ENCODE results near the gene CLASP2.
"Not testable (repeated sequence)": the region's sequence is repeated elsewhere in the genome, so short reads cannot be mapped to it uniquely, and the experiment has no call there.

Gene CLASP2

DNA sequence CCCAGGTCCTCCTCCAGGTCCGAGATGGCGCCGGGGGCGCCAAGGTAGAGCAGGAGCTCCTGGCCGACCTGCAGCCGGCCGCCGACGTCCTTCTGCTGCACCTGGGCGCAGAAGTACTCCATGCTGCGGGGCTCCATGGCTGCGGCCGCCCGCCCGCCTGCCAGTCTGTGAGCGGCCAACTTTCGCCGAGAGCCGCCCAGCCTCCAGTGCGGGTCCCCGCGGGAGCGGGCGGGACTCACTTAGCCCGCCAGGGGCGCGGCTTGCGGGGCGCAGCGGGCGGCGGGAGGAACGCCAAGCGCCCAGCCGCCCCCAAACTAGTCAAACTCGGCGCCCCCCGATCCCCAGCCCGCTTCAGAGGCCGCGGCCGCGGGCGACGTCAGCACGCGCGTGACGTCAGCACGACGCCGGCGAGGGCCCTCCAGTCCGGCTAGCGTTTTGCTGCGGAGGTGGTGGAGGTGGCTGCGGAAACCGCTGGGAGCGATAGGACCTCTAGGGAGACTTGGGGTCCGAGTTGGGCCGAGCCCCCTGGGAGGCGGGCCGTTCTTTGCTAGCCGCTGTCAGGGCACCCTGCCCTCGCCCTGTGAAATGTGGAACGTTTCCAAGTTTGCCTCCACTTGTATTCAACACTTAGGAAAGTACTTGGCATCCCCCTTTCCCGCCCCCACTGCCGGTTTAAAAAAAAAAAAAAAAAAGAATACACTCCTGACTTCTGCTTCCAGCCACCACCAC lies at the start of gene CLASP2:
Gene CLASP2 (minus strand): TSS at position 389 of the 729 bp plus-strand sequence. CDS start 252 bp downstream, at position 137.
- peak within 1 kb of the TSS; percentile 78 for H3K4me3 ChIP-seq (ENCODE audit: low read depth, low read length)
- DNase-seq (ENCODE audit: low read depth): peak; percentile 48

DNA sequence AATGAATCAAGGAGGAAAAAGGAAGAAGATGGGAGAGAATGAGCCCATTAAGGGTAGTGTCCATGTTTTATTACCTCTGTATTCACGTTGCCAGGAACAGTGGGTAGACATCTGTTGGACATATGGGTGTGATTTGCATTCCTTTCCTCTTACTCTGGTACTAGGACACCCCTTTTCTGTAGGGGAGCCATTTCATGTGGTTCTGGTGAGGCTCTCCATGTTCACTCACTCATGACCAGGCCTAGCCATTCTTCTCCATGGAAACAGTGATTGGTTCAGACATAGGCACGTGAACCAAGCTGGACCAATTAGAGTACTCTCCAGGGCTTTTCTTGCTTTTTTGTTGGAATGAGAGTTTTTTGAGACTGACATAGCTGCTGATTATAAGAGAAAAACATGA lies 40.8 kb upstream of the CLASP2 start:
- H3K4me3 ChIP-seq (ENCODE audit: low read depth, low read length): no peak overlapping the region
- no peak for DNase-seq (ENCODE audit: low read depth)

DNA sequence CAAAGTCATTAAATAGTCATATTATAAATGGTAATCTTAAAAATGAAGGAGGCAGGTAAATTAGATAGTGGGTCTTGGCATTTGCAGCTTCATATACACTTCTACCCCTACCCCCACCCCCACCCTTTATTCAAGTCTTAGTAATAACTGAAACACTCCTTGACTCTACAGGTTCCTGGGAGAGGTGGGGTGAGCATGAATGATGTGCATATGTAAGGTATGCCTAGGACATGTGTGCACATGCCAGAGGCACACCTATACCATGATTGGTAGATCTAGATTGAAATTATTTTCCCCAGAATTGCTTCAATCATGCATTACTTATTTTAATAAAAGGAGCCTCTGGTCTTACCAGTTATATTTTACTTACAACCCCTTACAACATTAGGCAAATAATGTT lies 40.2 kb upstream of the CLASP2 start:
- no peak overlapping the region for H3K4me3 ChIP-seq (ENCODE audit: low read depth, low read length)
- DNase-seq (ENCODE audit: low read depth): no peak

DNA sequence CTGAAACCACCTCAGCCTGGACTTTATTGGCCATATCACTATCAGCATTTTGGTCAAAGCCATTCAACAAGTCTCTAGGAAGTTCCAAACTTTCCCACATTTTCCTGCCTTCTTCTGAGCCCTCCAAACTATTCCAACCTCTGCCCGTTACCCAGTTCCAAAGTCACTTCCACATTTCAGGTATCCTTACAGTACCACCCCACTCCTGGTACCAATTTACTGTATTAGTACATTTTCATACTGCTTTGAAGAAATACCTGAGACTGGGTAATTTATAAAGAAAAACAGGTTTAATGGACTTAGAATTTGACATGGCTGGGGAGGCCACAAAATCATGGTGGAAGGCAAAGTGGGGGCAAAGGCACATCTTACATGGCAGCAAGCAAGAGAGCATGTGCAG lies 36.3 kb upstream of the CLASP2 start:
- H3K4me3 ChIP-seq (ENCODE audit: low read depth, low read length); DNase-seq (ENCODE audit: low read depth): not testable (repeated sequence)

DNA sequence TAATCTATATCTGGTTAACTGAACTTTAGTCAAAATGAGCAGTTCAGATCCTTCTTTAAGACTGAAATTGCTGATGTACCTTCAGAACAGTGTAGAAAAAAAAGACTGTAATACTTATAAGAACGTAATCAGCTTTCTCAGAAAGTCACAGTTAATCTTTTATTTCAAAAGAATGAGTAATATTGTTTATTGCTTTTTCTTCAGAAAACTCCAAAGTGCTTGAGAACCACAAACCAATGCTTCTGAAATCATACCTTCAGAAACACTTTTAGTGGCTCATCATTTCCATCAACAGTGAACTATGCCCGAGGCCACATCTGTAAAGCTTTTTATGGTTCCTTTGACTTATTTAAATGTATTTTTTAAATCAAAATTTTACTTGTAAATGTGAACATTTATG lies 33.3 kb upstream of the CLASP2 start:
- DNase-seq (ENCODE audit: low read depth): no peak
- H3K4me3 ChIP-seq (ENCODE audit: low read depth, low read length): no peak overlapping the region

DNA sequence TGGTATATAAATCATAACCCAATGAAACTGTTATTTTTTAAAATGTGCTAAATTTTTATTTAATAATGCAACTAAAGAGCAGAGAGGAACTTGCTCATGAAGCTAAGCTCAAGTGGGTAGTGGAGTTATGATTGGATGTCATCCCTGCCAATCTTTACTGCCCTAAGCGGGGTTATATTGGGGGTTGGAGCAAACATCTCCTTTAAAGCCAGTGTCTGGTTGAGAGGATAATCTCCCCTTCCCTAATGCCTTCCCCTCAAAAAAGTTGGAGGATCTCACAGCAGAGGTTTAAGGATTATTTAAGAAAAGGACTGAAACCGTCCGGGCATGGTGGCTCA lies 32.1 kb upstream of the CLASP2 start:
- no peak overlapping the region for H3K4me3 ChIP-seq (ENCODE audit: low read depth, low read length)
- DNase-seq (ENCODE audit: low read depth): no peak

DNA sequence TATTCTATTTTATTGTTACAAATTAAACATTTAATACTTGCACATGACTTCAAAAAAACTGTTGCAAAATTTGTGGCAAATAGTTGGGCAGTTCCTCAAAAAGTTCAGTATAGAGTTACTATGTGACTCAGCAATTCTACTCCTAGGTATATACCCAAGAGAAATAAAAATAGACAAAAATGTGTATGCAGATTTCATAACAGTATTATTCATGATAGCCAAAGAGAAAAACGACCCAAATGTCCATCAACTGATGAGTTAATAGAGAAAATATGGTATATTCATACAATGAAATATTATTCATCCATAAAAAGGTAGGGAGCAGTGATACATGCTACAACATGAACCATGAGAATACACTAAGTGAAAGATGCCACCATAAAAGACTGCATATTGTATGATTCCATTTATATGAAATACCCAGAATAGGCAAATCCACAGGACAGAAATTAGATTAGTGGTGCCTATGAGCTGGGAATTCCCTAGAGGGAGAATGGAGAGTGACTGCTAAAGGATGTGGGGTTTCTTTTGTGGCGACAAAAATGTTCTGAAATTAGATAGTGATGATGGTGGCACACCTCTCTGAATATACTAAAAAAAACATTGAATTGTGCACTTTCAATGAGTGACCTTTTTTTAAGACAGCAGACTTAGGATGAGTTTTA lies 31.6 kb upstream of the CLASP2 start:
- no peak overlapping the region for H3K4me3 ChIP-seq (ENCODE audit: low read depth, low read length)
- no peak for DNase-seq (ENCODE audit: low read depth)

DNA sequence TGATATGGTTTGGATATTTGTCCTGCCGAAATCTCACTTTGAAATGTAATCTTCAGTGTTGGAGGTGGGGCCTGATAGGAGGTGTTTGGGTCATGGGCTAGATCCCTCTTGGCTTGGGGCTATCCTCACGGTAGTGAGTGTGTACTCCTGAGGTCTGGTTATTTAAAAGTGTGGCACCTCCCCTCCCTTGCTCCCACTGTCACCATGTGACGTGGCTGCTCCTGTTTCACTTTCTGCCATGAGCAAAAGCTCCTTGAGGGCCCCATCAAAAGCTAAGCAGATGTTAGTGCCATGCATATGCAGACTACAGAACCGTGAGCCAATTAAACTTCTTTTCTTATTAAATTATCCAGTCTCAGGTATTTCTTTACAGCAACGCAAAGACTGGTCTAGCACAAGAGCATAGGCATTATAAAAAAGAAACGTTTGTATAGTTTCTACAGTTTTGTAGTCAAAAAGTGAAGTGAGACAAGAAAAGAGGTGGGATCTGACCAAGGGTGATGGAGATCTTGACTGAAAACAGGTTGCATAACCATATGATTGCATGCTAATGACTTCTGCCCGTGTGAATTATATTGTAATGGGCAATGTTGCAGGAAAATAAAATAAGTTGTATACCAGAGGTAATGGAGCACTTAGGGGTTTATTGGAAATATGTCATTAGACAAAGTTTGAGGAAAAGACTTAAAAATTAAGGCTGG lies 28.5 kb upstream of the CLASP2 start:
- H3K4me3 ChIP-seq (ENCODE audit: low read depth, low read length): no peak overlapping the region
- DNase-seq (ENCODE audit: low read depth): no peak

DNA sequence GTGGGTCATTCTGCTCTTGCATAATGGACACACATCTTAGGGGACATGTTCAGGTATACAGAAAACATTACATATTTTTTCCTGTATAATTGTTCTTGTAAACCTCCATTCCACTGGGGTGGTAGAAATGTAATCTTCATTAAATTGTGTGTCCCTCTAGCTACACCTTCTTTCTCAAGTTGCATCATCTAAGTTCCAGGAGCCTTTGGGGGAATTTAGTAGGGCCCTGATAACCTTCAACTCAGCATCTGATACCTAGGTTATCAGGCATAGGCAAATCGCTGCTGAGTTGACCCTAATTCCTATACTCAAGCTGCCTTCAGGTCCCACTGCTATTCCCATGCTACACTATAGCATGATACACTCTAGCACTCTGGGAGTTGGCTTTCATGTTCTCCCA lies 19.1 kb upstream of the CLASP2 start:
- no peak overlapping the region for H3K4me3 ChIP-seq (ENCODE audit: low read depth, low read length)
- DNase-seq (ENCODE audit: low read depth): no peak

DNA sequence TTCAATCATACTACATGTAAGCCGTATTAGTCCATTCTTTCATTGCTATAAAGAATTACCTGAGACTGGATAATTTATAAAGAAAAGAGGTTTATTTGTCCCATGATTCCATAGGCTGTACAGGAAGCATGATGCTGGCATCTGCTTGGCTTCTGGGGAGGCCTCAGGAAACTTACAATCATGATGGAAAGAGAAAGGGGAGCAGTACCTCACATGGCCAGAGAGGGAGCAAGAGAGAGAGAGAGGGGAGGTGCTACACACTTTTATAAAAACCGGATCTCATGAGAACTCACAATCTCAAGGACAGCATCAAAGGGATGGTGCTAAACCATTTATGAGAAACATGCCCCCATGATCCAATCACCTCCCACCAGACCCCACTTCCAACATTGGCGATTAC lies 14.3 kb upstream of the CLASP2 start:
- no peak overlapping the region for H3K4me3 ChIP-seq (ENCODE audit: low read depth, low read length)
- DNase-seq (ENCODE audit: low read depth): no peak

DNA sequence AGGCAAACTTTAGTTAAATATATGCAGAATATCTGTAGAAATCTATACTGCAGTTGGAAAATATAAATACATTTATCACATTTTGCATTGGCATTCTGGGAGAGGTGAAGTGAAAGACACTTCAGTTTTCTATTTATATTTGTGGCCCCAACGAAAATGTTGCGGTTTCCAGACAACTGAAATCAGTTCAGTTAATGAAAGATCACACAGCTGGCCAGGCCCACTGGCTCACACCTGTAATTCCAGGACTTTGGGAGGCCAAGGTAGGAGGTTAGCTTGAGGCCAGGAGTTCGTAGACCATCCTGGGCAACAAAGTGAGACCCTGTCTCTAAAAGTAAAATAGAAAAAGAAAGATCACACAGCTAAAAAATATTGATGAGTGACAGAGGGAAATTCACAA lies 11.9 kb upstream of the CLASP2 start:
- H3K4me3 ChIP-seq (ENCODE audit: low read depth, low read length): no peak overlapping the region
- no peak for DNase-seq (ENCODE audit: low read depth)

DNA sequence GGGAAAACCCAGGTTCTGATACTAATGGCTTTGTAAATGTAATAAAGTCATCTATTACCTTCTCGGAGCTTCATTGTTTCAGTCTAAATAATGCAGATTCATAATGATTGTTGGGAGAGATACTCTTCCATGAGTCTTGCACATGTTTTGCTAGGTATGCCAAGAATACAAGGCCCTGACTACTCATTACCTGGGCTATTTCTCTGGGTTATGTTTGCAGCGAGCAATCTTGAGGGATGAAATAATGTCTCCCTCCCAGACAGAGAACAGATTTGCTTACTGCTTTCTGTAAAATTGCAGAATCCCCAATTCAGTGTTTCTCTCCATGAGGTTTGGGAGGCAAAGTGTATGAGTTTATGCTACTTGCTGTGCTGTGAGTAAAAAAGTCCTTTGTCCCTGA lies 6.2 kb upstream of the CLASP2 start:
- DNase-seq (ENCODE audit: low read depth): no peak
- H3K4me3 ChIP-seq (ENCODE audit: low read depth, low read length): no peak overlapping the region

DNA sequence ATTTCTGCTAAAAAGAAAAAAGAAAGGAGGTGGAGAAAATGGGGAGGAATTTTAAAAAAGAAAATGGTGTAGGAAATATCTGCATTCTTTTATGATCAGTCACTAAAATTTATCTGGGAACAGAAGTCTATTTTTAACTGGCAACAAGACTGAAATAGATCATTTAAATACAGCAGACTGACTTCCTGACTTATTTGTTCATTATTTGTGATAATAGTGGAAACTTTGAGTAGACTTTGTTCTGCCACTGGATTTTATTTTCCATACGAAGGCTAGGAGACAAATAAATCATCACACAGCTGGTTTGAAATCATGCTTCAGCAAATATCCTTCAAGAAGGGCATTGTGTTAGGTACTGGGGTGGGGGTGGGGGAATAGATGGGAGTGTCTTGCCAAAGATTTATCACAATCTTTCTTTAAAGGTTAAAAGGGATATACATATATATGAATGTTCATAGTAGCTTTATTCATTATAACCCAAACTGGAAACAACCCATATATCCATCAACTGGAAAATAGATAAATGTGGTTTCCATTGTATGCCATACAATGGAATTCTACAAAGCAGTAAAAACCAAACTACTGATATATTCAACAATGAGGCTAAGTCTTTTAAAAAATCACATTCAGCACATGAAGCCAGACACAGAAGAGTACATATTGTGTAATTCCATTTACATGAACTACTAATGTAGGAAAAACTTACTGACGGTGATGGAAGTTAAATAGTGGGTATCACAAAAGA lies 4.7 kb upstream of the CLASP2 start:
- DNase-seq (ENCODE audit: low read depth): peak; percentile 8

DNA sequence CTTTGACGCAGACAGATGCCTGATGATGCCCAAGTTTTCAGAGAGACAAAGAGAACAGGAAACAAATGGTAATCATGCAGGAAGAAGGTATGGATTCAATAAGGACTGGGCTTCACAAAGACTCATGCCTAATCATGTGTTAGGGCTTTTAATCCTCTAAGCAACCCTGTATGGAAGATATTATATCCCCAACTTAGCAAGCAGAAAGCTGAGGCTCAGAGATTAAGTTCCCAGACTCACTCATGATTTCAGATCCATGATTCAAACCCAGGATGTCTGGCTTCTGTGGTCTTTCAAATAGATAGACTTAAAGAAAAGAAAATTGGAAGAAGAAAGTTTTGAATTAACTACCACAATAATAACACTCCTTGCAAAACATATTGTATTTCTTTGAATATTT lies 4.1 kb upstream of the CLASP2 start:
- no peak for DNase-seq (ENCODE audit: low read depth)
- no peak overlapping the region for H3K4me3 ChIP-seq (ENCODE audit: low read depth, low read length)

More for the DNA sequence above, 4.7 kb upstream of the CLASP2 start:
- H3K4me3 ChIP-seq (ENCODE audit: low read depth, low read length): no peak overlapping the region

DNA sequence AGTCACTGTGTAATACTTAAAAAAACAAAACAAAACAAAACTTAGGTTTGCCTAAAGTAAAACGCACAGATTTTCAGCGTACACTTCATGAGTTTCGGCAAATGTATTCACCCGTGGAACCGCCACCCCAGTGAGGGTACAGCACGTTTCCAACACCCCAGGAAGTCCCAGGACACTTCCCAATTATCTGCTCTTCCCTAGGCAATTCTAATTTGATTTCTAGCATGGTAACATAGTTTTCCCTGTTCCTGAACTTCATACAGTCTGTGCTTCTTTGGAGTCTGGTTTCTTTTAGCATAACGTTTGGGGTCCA lies 497 bp upstream of the CLASP2 start:
- H3K4me3 ChIP-seq (ENCODE audit: low read depth, low read length): peak overlapping the region; percentile 78
- DNase-seq (ENCODE audit: low read depth): no peak

DNA sequence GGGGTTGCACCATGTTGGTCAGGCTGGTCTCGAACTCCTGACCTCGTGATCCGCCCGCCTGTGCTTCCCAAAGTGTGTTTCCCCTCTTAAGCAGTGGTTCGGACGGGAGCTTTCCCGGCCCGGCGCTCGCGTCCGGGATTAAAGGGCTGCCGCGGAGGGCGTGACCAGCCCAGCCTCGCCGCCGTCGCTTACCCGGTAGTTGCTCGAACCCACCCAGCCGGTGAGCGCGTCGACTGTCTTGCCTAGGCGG lies 513 bp downstream of the CLASP2 start:
- peak overlapping the region; percentile 78 for H3K4me3 ChIP-seq (ENCODE audit: low read depth, low read length)
- peak; percentile 4 for DNase-seq (ENCODE audit: low read depth)

DNA sequence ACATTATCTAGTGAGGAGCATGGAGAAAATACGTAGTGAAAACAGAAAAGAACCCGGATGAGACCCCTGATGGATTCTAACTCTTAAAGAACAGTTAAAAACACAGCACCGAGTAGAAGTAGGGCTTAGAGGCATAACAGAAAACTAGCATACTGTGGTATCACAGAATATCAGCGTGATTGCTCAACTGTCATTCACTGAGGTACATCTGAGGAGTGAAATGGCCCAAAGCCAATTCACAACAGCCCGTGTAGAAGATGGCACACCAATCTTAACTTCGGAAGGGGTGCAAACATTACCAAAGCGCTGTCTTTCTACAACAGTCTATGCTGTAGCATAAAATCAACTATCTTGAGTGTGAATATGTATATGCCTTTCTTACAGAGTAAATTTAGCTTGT lies 1.8 kb downstream of the CLASP2 start:
- DNase-seq (ENCODE audit: low read depth): no peak
- peak overlapping the region; percentile 78 for H3K4me3 ChIP-seq (ENCODE audit: low read depth, low read length)

DNA sequence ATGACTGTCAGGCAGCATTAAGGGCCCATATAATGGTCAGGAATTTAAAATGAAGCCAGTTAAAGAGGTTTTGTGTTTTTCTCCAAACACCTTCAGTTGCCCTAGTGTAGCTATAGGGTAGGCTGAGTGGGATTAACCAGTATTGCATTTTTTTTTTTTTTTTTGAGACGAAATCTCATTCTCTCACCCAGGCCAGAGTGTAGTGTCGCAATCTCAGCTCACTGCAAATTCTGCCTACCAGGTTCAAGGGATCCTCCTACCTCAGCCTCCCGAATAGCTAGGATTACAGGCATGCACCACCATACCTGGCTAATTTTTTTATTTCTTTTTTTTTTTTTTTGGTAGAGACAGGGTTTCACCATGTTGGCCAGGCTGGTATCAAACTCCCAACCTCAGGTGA lies 7.0 kb downstream of the CLASP2 start:
- no peak for DNase-seq (ENCODE audit: low read depth)
- H3K4me3 ChIP-seq (ENCODE audit: low read depth, low read length): no peak overlapping the region

DNA sequence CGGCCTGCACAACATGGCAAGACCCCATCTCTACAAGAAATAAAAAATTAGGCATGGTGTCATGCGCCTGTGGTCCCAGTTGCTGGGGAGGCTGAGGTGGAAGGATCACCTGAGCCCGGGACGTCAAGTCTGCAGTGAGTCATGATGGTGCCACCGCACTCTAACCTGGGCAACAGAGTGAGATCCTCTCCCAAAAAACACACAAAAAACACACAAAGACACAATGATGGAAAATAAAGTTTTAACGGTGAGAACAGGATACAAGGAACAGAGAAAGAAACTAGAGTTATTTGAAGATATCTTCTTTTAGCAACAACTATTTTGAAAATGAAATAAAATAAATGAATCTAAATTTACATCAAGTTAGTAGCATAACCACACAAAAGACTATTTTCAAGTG lies 12.0 kb downstream of the CLASP2 start:
- H3K4me3 ChIP-seq (ENCODE audit: low read depth, low read length): no peak overlapping the region
- DNase-seq (ENCODE audit: low read depth): no peak

DNA sequence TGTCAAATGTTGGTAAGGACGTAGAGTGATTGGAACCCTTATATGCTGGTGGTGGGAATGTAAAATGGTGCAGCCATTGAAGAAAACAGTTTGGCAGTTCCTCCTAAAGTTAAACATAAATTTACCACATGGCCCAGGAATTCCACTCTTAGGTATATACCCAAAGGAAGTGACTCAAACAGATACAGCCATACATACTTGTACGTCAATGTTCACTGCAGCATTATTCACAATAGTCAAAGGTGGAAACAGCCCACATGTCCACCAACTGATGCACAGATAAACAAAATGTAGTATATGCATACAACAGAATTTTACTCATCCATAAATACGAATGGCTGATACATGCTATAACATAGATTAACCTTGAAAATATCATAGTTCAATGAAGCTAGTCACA lies 13.2 kb downstream of the CLASP2 start:
- no peak overlapping the region for H3K4me3 ChIP-seq (ENCODE audit: low read depth, low read length)
- no peak for DNase-seq (ENCODE audit: low read depth)

DNA sequence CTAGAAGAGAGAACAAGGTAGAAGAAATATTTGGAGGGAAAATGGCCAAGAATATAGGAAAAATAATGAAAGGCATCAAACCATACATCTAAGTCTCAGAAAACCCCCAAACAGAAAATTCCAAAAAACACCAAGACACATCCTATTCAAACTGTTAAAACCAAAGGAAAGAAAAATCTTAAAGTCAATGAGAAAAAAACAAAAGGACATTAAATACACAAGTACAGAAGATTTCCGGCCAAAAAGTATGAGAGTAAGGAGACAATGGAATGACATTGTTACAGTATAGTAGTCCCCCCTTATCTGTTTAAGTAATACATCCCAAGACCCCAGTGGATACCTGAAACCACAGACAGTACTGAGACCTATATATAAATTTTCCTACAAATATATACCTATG lies 18.8 kb downstream of the CLASP2 start:
- no peak for DNase-seq (ENCODE audit: low read depth)

More for the DNA sequence above, 18.8 kb downstream of the CLASP2 start:
- no peak overlapping the region for H3K4me3 ChIP-seq (ENCODE audit: low read depth, low read length)
